DMS153 treated with DMSO at 0.1 percent for 48 hours (cell line): ENCODE measurements around the gene PITHD1.
"Not testable (repeated sequence)": the region's sequence is repeated elsewhere in the genome, so short reads cannot be mapped to it uniquely, and the experiment has no call there.

Source experiments
- DNase-seq: peaks from one replicate; lab custom pipeline; 2025; ENCODE audit not compliant: unreplicated experiment; lab: John Stamatoyannopoulos, UW

PITHD1 gene

GRCh38 chr1:23772854-23773242, 5.4 kb upstream of the PITHD1 start:
- DNase-seq, result no peak

GRCh38 chr1:23774174-23774880, 3.9 kb upstream of the PITHD1 start:
- DNase-seq, result no peak

GRCh38 chr1:23776217-23776616, 2.0 kb upstream of the PITHD1 start:
- no peak for DNase-seq

GRCh38 chr1:23779826-23780371, 1.7 kb downstream of the PITHD1 start:
- DNase-seq, result no peak

- not testable (repeated sequence) for DNase-seq
Observed at GRCh38 chr1:23783141-23783540, 4.9 kb downstream of the PITHD1 start.

- DNase-seq, result no peak
Observed at GRCh38 chr1:23784846-23785245, 6.6 kb downstream of the PITHD1 start.

GRCh38 chr1:23787701-23788100, 9.5 kb downstream of the PITHD1 start:
- DNase-seq, result no peak

- no peak for DNase-seq
Observed at GRCh38 chr1:23788695-23789094, 10.5 kb downstream of the PITHD1 start.

- peak; percentile 63 for DNase-seq
Observed at GRCh38 chr1:23790696-23791515, 12.7 kb downstream of the PITHD1 start, which contains the start of gene LYPLA2. Gene LYPLA2 (plus strand): TSS chr1:23791145. CDS start chr1:23792683, 1,538 bp downstream.

- no peak for DNase-seq
Observed at GRCh38 chr1:23791516-23792047, 13.4 kb downstream of the PITHD1 start.

- no peak for DNase-seq
Observed at GRCh38 chr1:23792151-23792945, 14.1 kb downstream of the PITHD1 start.

- no peak for DNase-seq
Observed at GRCh38 chr1:23793018-23793781, 15.0 kb downstream of the PITHD1 start.

GRCh38 chr1:23793861-23794731, 15.9 kb downstream of the PITHD1 start:
- no peak for DNase-seq

GRCh38 chr1:23794732-23795182, 16.5 kb downstream of the PITHD1 start:
- not testable (repeated sequence) for DNase-seq

- no peak for DNase-seq
Observed at GRCh38 chr1:23795676-23796465, 17.7 kb downstream of the PITHD1 start.

- no peak for DNase-seq
Observed at GRCh38 chr1:23796466-23797271, 18.5 kb downstream of the PITHD1 start.
